H9 (cell line): ENCODE measurements around the gene POLE2. TPM values are rescaled to one million over a fixed set of nuclear protein-coding genes. Genes with fewer than 3 reads are reported as not detected.

ENCODE experiments used
- DNase-seq: peaks from one replicate; pipeline ENCODE4 v3.0.0-alpha.2; 2017
- H2AFZ ChIP-seq: one replicate; pipeline ENCODE4 v1.6.1; 2013; ENCODE audit warnings: mild to moderate bottlenecking, low read length, control low read depth, moderate library complexity
- H2AK5ac ChIP-seq: 2 replicates; pipeline ENCODE4 v1.6.1; 2013; ENCODE audit warnings: low read length, control low read depth, mixed read lengths; ENCODE audit not compliant: insufficient read length
- H2BK120ac ChIP-seq: one replicate; pipeline ENCODE4 v1.6.1; 2013; ENCODE audit warnings: low read depth, mild to moderate bottlenecking, low read length, control low read depth, inconsistent platforms; ENCODE audit not compliant: poor library complexity, severe bottlenecking
- H2BK12ac ChIP-seq: 2 replicates; pipeline ENCODE4 v1.6.1; 2013; ENCODE audit warnings: low read length, control low read depth, mixed read lengths, low read depth; ENCODE audit not compliant: insufficient read length
- H2BK15ac ChIP-seq: 2 replicates; pipeline ENCODE4 v1.6.1; 2013; ENCODE audit warnings: low read depth, low read length, control low read depth
- H2BK20ac ChIP-seq: one replicate; pipeline ENCODE4 v1.6.1; 2013; ENCODE audit warnings: low read depth, mild to moderate bottlenecking, low read length, control low read depth, inconsistent platforms; ENCODE audit not compliant: poor library complexity, severe bottlenecking
- H2BK5ac ChIP-seq: 2 replicates; pipeline ENCODE4 v1.6.1; 2013; ENCODE audit warnings: low read length, control low read depth, mixed read lengths; ENCODE audit not compliant: insufficient read length
- H3K14ac ChIP-seq: 2 replicates; pipeline ENCODE4 v1.6.1; 2013; ENCODE audit warnings: low read length, control low read depth; ENCODE audit not compliant: insufficient read depth
- H3K18ac ChIP-seq: 2 replicates; pipeline ENCODE4 v1.6.1; 2013; ENCODE audit warnings: low read depth, mild to moderate bottlenecking, mixed read lengths, low read length, control low read depth; ENCODE audit not compliant: insufficient read length
- H3K23ac ChIP-seq: 2 replicates; pipeline ENCODE4 v1.6.1; 2013; ENCODE audit warnings: low read length, control low read depth, mixed read lengths, low read depth; ENCODE audit not compliant: insufficient read length
- H3K23me2 ChIP-seq: 2 replicates; pipeline ENCODE4 v1.6.1; 2013; ENCODE audit warnings: low read depth, mild to moderate bottlenecking, mixed read lengths, low read length, control low read depth; ENCODE audit not compliant: insufficient read length, poor library complexity, severe bottlenecking
- H3K27ac ChIP-seq: 2 replicates; pipeline ENCODE4 v1.5.1; 2013; ENCODE audit warnings: low read length, control low read depth, mixed read lengths, low read depth; ENCODE audit not compliant: insufficient read length
- H3K27me3 ChIP-seq: 2 replicates; pipeline ENCODE4 v1.6.1; 2013; ENCODE audit warnings: low read length, control low read depth, inconsistent platforms; ENCODE audit not compliant: insufficient read depth
- H3K4ac ChIP-seq: 2 replicates; pipeline ENCODE4 v1.6.1; 2013; ENCODE audit warnings: low read depth, mild to moderate bottlenecking, control low read depth, inconsistent platforms, low read length, moderate library complexity
- H3K4me1 ChIP-seq: 2 replicates; pipeline ENCODE4 v1.6.1; 2013; ENCODE audit warnings: low read length, control low read depth, inconsistent platforms; ENCODE audit not compliant: insufficient read depth
- H3K4me2 ChIP-seq: 2 replicates; pipeline ENCODE4 v1.6.1; 2013; ENCODE audit warnings: low read length, control low read depth, mixed read lengths; ENCODE audit not compliant: insufficient read length, insufficient read depth
- H3K56ac ChIP-seq: 2 replicates; pipeline ENCODE4 v1.6.1; 2013; ENCODE audit warnings: low read depth, mild to moderate bottlenecking, mixed read lengths, low read length, control low read depth; ENCODE audit not compliant: insufficient read length
- H3K79me1 ChIP-seq: 2 replicates; pipeline ENCODE4 v1.6.1; 2013; ENCODE audit warnings: low read depth, mild to moderate bottlenecking, moderate library complexity, low read length, control low read depth, inconsistent platforms; ENCODE audit not compliant: insufficient read depth, poor library complexity, severe bottlenecking
- H3K79me2 ChIP-seq: 2 replicates; pipeline ENCODE4 v1.6.1; 2013; ENCODE audit warnings: low read length, control low read depth, inconsistent platforms; ENCODE audit not compliant: insufficient read depth
- H3K9ac ChIP-seq: 2 replicates; pipeline ENCODE4 v1.6.1; 2013; ENCODE audit warnings: low read length, control low read depth, mixed read lengths; ENCODE audit not compliant: insufficient read length; ENCODE audit errors: extremely low read depth
- H3K9me3 ChIP-seq: one replicate; pipeline ENCODE4 v1.6.1; 2013; ENCODE audit warnings: low read depth, low read length, inconsistent platforms; ENCODE audit not compliant: control insufficient read depth
- H3T11ph ChIP-seq: one replicate; pipeline ENCODE4 v1.6.1; 2013; ENCODE audit warnings: mild to moderate bottlenecking, low read length, control low read depth, inconsistent platforms
- H4K20me1 ChIP-seq: one replicate; pipeline ENCODE4 v1.6.1; 2013; ENCODE audit not compliant: control insufficient read depth, insufficient read length, insufficient read depth
- H4K5ac ChIP-seq: 2 replicates; pipeline ENCODE4 v1.6.1; 2013; ENCODE audit warnings: low read depth, mild to moderate bottlenecking, mixed read lengths, low read length, control low read depth; ENCODE audit not compliant: insufficient read length
- H4K8ac ChIP-seq: replicated peaks from 2 replicates; pipeline ENCODE4 v1.6.1; 2013; ENCODE audit warnings: low read length, control low read depth, mixed read lengths, low read depth; ENCODE audit not compliant: insufficient read length
- H4K91ac ChIP-seq: 2 replicates; pipeline ENCODE4 v1.6.1; 2013; ENCODE audit warnings: low read depth, mild to moderate bottlenecking, moderate library complexity, mixed read lengths, low read length, control low read depth; ENCODE audit not compliant: insufficient read length
- H3K27ac Mint-ChIP-seq, 3 experiments: 2 replicates in 2 of 3; 3 replicates in 1 of 3; pipeline ENCODE4 v1.8.0; 2020 to 2021; ENCODE audit warnings: mixed read lengths in 3 of 3, mild to moderate bottlenecking in 1 of 3, moderate library complexity in 1 of 3
- H3K27me3 Mint-ChIP-seq: 2 replicates; pipeline ENCODE4 v1.8.0; 2021; ENCODE audit warnings: low read depth, mild to moderate bottlenecking, moderate library complexity, mixed read lengths
- H3K36me3 Mint-ChIP-seq, 3 experiments: 2 replicates in 2 of 3; 3 replicates in 1 of 3; pipeline ENCODE4 v1.8.0; 2020 to 2021; ENCODE audit warnings: low read depth in 3 of 3, mixed read lengths in 3 of 3; ENCODE audit not compliant: insufficient read depth in 1 of 3
- H3K4me1 Mint-ChIP-seq, 2 experiments: 2 replicates each; pipeline ENCODE4 v1.8.0; 2020; ENCODE audit warnings: mixed read lengths in 2 of 2
- H3K4me3 Mint-ChIP-seq, 2 experiments: 2 replicates in 1 of 2; 3 replicates in 1 of 2; pipeline ENCODE4 v1.8.0; 2020 to 2021; ENCODE audit warnings: mild to moderate bottlenecking in 2 of 2, mixed read lengths in 2 of 2, moderate library complexity in 1 of 2
- H3K9me3 Mint-ChIP-seq, 2 experiments: 2 replicates in 1 of 2; 3 replicates in 1 of 2; pipeline ENCODE4 v1.8.0; 2020; ENCODE audit warnings: mild to moderate bottlenecking in 2 of 2, mixed read lengths in 2 of 2, moderate library complexity in 1 of 2
- WGBS: extraction: QIAGEN DNeasy Blood & Tissue Kit; methylation state at CpG from one replicate; pipeline ENCODE4 v1.1.7; 2013; ENCODE audit warnings: missing lambda C conversion rate, low lambda C conversion rate, mixed read lengths; ENCODE audit not compliant: insufficient read length; ENCODE audit errors: extremely low coverage; 5-methylcytosine and 5-hydroxymethylcytosine counted together
- total RNA-seq: library from RNA; stranded (reverse); gene quantifications from 2 replicates; pipeline ENCODE4 v1.2.1, GENCODE V29; 2021
- TF ChIP-seq, protein P1 (sequence below): fragments of 200-600 bp; sonication (generic); conservative IDR thresholded peaks from 3 replicates; pipeline ENCODE4 v1.8.0; 2021; ENCODE audit warnings: antibody characterized with exemption, mild to moderate bottlenecking

POLE2 gene
- total RNA-seq, 1 experiment from 2014 or later, result 25.7 TPM

DNA sequence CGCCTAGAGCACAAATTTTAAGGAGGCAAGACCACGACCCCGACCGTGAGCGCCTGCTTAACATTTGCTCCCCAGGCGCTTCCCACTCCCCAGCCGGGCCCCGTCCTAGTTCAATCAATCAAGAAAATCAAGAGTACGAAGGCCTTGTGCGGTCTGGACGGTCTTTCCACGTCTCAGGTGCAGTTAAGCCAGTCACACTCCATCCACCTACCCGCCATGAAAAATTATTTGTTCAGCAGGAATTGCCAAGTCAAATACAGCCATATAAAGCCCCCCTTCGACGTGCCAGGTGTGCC is 89.9 kb downstream of the POLE2 start:
- H4K20me1 ChIP-seq, result no peaks in the 10 kb centered on the region
- no peak overlapping the region for H3K4ac ChIP-seq
- peak overlapping the region; percentile 64 for H3K4me2 ChIP-seq
- no peak overlapping the region for H2BK5ac ChIP-seq
- peak overlapping the region; percentile 95 to 99 (median 96) for H3K27ac Mint-ChIP-seq
- no peak overlapping the region for H2BK15ac ChIP-seq
- no peak overlapping the region for H2BK12ac ChIP-seq
- H2AK5ac ChIP-seq, result no peak overlapping the region
- H4K91ac ChIP-seq, result no peak overlapping the region
- peaks cover 4% of the 10 kb centered on the region; the same call in 1 of the 2 replicates for H3K27me3 Mint-ChIP-seq
- no peak overlapping the region for H4K5ac ChIP-seq
- H2BK20ac ChIP-seq, result no peak overlapping the region
- H2BK120ac ChIP-seq, result no peak overlapping the region
- H3K9ac ChIP-seq, result peak overlapping the region; percentile 96
- H3K4me1 ChIP-seq, result no peaks in the 10 kb centered on the region
- H3K36me3 Mint-ChIP-seq, result peaks cover 0 to 13% (median 4%) of the 10 kb centered on the region in 3 experiments; a peak in 5 of 7 replicates
- H4K8ac ChIP-seq, result no peak overlapping the region
- H3K79me1 ChIP-seq, result no peaks in the 10 kb centered on the region
- no peaks in the 10 kb centered on the region; the same call in 1 of the 2 replicates for H3K79me2 ChIP-seq
- no peak overlapping the region for H3K14ac ChIP-seq
- no peak overlapping the region for H3K56ac ChIP-seq
- no peak overlapping the region for H2AFZ ChIP-seq
- no peaks in the 10 kb centered on the region for H3K9me3 ChIP-seq
- DNase-seq, result no peak
- TF ChIP-seq, protein P1, sequence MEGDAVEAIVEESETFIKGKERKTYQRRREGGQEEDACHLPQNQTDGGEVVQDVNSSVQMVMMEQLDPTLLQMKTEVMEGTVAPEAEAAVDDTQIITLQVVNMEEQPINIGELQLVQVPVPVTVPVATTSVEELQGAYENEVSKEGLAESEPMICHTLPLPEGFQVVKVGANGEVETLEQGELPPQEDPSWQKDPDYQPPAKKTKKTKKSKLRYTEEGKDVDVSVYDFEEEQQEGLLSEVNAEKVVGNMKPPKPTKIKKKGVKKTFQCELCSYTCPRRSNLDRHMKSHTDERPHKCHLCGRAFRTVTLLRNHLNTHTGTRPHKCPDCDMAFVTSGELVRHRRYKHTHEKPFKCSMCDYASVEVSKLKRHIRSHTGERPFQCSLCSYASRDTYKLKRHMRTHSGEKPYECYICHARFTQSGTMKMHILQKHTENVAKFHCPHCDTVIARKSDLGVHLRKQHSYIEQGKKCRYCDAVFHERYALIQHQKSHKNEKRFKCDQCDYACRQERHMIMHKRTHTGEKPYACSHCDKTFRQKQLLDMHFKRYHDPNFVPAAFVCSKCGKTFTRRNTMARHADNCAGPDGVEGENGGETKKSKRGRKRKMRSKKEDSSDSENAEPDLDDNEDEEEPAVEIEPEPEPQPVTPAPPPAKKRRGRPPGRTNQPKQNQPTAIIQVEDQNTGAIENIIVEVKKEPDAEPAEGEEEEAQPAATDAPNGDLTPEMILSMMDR, result no peak
- no peaks in the 10 kb centered on the region; a peak in 1 of 5 replicates for H3K9me3 Mint-ChIP-seq
- no peak overlapping the region for H3K23ac ChIP-seq
- no peaks in the 10 kb centered on the region; the same call in 1 of the 2 replicates for H3K27me3 ChIP-seq
- peaks cover 12% of the 10 kb centered on the region for H3K23me2 ChIP-seq
- H3T11ph ChIP-seq, result no peak overlapping the region
- no CpG with 5 or more reads among the region's 15 CpGs for WGBS
- H3K4me1 Mint-ChIP-seq, result peaks cover 9 to 18% of the 10 kb centered on the region in 2 experiments
- H3K27ac ChIP-seq, result peak overlapping the region; percentile 41
- H3K4me3 Mint-ChIP-seq, result peak overlapping the region; percentile 87 to 97
- peak overlapping the region; percentile 94 for H3K18ac ChIP-seq
